Measurements from ENCODE around the gene CHCHD1.

DNA sequence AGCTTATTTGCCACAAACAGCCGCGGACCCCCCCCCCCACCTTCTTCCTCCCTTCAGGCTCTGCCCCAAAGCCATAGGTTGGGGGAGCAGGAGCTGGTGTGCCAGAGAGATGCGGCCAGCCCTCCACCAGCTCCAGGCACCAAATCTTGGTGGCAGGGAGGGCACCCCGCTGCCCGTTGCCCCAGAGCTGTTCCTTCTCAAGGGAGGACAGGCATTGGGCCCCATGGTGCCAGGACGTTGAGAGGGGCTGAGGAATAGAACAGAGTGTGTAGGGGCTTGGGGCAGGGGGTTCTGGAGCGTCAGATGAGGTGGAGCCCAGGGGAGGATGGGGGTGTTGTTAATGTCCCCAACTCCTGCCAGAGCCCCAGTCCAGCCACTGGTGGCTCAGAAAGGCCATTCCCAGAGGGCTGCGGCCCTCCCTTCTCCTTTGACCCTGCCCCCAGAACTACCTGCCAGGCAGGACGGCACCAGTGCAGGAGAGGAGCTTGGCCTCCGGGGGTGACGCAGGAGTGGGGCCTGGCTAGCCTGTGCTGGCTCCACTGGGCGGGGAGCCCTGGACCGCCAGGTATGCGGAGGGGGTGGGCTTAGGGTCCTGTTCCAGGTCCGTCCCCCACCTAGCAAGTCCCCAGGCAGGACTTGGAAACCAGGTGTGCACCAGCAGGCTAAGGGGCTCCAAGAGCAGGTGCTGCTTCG lies 47.7 kb upstream of the CHCHD1 start:
- TF ChIP-seq, protein P1, sequence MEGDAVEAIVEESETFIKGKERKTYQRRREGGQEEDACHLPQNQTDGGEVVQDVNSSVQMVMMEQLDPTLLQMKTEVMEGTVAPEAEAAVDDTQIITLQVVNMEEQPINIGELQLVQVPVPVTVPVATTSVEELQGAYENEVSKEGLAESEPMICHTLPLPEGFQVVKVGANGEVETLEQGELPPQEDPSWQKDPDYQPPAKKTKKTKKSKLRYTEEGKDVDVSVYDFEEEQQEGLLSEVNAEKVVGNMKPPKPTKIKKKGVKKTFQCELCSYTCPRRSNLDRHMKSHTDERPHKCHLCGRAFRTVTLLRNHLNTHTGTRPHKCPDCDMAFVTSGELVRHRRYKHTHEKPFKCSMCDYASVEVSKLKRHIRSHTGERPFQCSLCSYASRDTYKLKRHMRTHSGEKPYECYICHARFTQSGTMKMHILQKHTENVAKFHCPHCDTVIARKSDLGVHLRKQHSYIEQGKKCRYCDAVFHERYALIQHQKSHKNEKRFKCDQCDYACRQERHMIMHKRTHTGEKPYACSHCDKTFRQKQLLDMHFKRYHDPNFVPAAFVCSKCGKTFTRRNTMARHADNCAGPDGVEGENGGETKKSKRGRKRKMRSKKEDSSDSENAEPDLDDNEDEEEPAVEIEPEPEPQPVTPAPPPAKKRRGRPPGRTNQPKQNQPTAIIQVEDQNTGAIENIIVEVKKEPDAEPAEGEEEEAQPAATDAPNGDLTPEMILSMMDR (conservative IDR thresholded peaks at IDR 0.05; ENCODE audit: low read depth in 2 of 2): no peak
- TF ChIP-seq POLR2AphosphoS5 (IDR thresholded peaks at IDR 0.05; ENCODE audit: low read depth): no peak
- TF ChIP-seq, protein P2, sequence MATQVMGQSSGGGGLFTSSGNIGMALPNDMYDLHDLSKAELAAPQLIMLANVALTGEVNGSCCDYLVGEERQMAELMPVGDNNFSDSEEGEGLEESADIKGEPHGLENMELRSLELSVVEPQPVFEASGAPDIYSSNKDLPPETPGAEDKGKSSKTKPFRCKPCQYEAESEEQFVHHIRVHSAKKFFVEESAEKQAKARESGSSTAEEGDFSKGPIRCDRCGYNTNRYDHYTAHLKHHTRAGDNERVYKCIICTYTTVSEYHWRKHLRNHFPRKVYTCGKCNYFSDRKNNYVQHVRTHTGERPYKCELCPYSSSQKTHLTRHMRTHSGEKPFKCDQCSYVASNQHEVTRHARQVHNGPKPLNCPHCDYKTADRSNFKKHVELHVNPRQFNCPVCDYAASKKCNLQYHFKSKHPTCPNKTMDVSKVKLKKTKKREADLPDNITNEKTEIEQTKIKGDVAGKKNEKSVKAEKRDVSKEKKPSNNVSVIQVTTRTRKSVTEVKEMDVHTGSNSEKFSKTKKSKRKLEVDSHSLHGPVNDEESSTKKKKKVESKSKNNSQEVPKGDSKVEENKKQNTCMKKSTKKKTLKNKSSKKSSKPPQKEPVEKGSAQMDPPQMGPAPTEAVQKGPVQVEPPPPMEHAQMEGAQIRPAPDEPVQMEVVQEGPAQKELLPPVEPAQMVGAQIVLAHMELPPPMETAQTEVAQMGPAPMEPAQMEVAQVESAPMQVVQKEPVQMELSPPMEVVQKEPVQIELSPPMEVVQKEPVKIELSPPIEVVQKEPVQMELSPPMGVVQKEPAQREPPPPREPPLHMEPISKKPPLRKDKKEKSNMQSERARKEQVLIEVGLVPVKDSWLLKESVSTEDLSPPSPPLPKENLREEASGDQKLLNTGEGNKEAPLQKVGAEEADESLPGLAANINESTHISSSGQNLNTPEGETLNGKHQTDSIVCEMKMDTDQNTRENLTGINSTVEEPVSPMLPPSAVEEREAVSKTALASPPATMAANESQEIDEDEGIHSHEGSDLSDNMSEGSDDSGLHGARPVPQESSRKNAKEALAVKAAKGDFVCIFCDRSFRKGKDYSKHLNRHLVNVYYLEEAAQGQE (IDR thresholded peaks at IDR 0.05; ENCODE audit: unreplicated experiment): no peak
- no peak for TF ChIP-seq ZNF114 (CRISPR knock-in tag; IDR thresholded peaks at IDR 0.05)
- no peak for TF ChIP-seq EZH2 (IDR thresholded peaks at IDR 0.05; ENCODE audit: low read depth, unreplicated experiment)
- TF ChIP-seq JUNB (IDR thresholded peaks at IDR 0.05; ENCODE audit: unreplicated experiment): no peak
- TF ChIP-seq CREB1 (CRISPR knock-in tag; IDR thresholded peaks at IDR 0.05; ENCODE audit: low read depth): no peak
- TF ChIP-seq EZH2phosphoT487 (IDR thresholded peaks at IDR 0.05; ENCODE audit: unreplicated experiment): no peak
- TF ChIP-seq, protein P3, sequence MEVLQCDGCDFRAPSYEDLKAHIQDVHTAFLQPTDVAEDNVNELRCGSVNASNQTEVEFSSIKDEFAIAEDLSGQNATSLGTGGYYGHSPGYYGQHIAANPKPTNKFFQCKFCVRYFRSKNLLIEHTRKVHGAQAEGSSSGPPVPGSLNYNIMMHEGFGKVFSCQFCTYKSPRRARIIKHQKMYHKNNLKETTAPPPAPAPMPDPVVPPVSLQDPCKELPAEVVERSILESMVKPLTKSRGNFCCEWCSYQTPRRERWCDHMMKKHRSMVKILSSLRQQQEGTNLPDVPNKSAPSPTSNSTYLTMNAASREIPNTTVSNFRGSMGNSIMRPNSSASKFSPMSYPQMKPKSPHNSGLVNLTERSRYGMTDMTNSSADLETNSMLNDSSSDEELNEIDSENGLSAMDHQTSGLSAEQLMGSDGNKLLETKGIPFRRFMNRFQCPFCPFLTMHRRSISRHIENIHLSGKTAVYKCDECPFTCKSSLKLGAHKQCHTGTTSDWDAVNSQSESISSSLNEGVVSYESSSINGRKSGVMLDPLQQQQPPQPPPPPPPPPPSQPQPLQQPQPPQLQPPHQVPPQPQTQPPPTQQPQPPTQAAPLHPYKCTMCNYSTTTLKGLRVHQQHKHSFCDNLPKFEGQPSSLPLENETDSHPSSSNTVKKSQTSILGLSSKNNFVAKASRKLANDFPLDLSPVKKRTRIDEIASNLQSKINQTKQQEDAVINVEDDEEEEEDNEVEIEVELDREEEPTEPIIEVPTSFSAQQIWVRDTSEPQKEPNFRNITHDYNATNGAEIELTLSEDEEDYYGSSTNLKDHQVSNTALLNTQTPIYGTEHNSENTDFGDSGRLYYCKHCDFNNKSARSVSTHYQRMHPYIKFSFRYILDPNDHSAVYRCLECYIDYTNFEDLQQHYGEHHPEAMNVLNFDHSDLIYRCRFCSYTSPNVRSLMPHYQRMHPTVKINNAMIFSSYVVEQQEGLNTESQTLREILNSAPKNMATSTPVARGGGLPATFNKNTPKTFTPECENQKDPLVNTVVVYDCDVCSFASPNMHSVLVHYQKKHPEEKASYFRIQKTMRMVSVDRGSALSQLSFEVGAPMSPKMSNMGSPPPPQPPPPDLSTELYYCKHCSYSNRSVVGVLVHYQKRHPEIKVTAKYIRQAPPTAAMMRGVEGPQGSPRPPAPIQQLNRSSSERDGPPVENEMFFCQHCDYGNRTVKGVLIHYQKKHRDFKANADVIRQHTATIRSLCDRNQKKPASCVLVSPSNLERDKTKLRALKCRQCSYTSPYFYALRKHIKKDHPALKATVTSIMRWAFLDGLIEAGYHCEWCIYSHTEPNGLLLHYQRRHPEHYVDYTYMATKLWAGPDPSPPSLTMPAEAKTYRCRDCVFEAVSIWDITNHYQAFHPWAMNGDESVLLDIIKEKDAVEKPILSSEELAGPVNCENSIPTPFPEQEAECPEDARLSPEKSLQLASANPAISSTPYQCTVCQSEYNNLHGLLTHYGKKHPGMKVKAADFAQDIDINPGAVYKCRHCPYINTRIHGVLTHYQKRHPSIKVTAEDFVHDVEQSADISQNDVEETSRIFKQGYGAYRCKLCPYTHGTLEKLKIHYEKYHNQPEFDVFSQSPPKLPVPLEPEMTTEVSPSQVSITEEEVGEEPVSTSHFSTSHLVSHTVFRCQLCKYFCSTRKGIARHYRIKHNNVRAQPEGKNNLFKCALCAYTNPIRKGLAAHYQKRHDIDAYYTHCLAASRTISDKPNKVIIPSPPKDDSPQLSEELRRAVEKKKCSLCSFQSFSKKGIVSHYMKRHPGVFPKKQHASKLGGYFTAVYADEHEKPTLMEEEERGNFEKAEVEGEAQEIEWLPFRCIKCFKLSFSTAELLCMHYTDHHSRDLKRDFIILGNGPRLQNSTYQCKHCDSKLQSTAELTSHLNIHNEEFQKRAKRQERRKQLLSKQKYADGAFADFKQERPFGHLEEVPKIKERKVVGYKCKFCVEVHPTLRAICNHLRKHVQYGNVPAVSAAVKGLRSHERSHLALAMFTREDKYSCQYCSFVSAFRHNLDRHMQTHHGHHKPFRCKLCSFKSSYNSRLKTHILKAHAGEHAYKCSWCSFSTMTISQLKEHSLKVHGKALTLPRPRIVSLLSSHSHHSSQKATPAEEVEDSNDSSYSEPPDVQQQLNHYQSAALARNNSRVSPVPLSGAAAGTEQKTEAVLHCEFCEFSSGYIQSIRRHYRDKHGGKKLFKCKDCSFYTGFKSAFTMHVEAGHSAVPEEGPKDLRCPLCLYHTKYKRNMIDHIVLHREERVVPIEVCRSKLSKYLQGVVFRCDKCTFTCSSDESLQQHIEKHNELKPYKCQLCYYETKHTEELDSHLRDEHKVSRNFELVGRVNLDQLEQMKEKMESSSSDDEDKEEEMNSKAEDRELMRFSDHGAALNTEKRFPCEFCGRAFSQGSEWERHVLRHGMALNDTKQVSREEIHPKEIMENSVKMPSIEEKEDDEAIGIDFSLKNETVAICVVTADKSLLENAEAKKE (CRISPR knock-in tag; IDR thresholded peaks at IDR 0.05): no peak
